DOHH2 (cell line): Measurements from ENCODE around the gene P4HA1.

ENCODE experiments used
- H3F3A ChIP-seq: fragments of 200-600 bp; sonication (generic), shearing (Covaris generic); 2 replicates; pipeline ENCODE4 v1.6.0; 2016; ENCODE audit warnings: antibody characterized with exemption, mild to moderate bottlenecking; ENCODE audit not compliant: control insufficient read depth, insufficient read depth
- H3K27ac ChIP-seq: fragments of 200-600 bp; sonication (generic); 2 replicates; pipeline ENCODE4 v1.5.1; 2014; ENCODE audit warnings: low read depth, mild to moderate bottlenecking, low read length, moderate library complexity
- H3K27me3 ChIP-seq: fragments of 200-600 bp; sonication (generic); 2 replicates; pipeline ENCODE4 v1.6.1; 2014; ENCODE audit warnings: mild to moderate bottlenecking, low read length, mixed read lengths; ENCODE audit not compliant: control insufficient read depth
- H3K36me3 ChIP-seq: fragments of 200-600 bp; sonication (generic); 2 replicates; pipeline ENCODE4 v1.6.1; 2014; ENCODE audit warnings: mild to moderate bottlenecking, low read length, moderate library complexity, mixed read lengths; ENCODE audit not compliant: control insufficient read depth
- H3K4me1 ChIP-seq: fragments of 200-600 bp; sonication (generic); 2 replicates; pipeline ENCODE4 v1.6.1; 2014; ENCODE audit warnings: mild to moderate bottlenecking, low read length, mixed read lengths; ENCODE audit not compliant: control insufficient read depth
- H3K4me2 ChIP-seq: fragments of 200-600 bp; sonication (generic); 2 replicates; pipeline ENCODE4 v1.6.0; 2014; ENCODE audit warnings: mild to moderate bottlenecking, low read length, moderate library complexity
- H3K4me3 ChIP-seq: fragments of 200-600 bp; sonication (generic); 2 replicates; pipeline ENCODE4 v1.5.1; 2014; ENCODE audit warnings: mild to moderate bottlenecking, low read length, mixed read lengths
- H3K79me2 ChIP-seq: fragments of 200-600 bp; sonication (generic); 2 replicates; pipeline ENCODE4 v1.6.1; 2014; ENCODE audit warnings: mild to moderate bottlenecking, low read length, mixed read lengths; ENCODE audit not compliant: control insufficient read depth
- H3K9me2 ChIP-seq: fragments of 200-600 bp; sonication (generic); replicated peaks from 2 replicates; pipeline ENCODE4 v1.6.1; 2014; ENCODE audit warnings: mild to moderate bottlenecking, low read length, mixed read lengths; ENCODE audit not compliant: control insufficient read depth
- H3K9me3 ChIP-seq: fragments of 200-600 bp; sonication (generic); 2 replicates; pipeline ENCODE4 v1.6.1; 2014; ENCODE audit warnings: antibody characterized with exemption, low read length, mixed read lengths; ENCODE audit not compliant: control insufficient read depth, insufficient read depth
- H4K20me1 ChIP-seq: fragments of 200-600 bp; sonication (generic); 2 replicates; pipeline ENCODE4 v1.6.0; 2014; ENCODE audit warnings: low read depth, mild to moderate bottlenecking, antibody characterized with exemption, low read length, moderate library complexity; ENCODE audit not compliant: control insufficient read depth, insufficient read depth
- EZH2phosphoT487 ChIP-seq: fragments of 200-600 bp; sonication (generic); IDR thresholded peaks from 2 replicates; pipeline ENCODE4 v1.6.1; 2017; ENCODE audit warnings: borderline replicate concordance, mild to moderate bottlenecking, antibody characterized with exemption, low read length, moderate library complexity, mixed read lengths
- TF ChIP-seq, protein P1 (sequence below): fragments of 200-600 bp; sonication (generic); IDR thresholded peaks from one replicate; pipeline ENCODE4 v1.5.1; 2014; ENCODE audit warnings: antibody characterized with exemption, mild to moderate bottlenecking, low read depth, low read length; ENCODE audit not compliant: poor library complexity, severe bottlenecking

Gene P4HA1

DNA sequence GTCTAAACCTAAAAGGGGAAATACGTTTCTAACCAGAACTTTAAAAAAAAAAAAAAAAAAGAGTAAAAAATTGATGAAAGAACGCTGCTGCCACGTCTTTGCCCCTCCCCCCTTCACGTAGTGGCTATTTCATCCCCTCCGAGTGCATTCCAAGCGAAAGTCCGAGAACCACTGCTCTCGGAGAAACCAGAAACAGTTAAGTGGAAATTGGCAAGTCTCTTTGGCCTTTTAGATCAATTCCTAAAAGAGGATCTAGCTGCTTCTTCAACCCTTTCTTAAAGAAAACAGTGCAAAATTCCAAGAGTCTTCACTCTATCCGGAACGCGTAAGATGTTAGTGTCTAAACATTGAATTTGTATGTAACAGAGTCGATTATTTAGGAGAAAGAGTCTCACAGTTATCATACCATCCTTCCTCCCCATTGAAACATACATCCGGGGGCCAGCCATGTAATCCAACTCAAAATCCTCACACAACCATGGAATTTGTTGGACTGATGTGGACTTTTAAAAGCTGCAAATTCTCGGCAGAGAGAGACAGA, 1.1 kb downstream of the P4HA1 start:
- Histone ChIP-seq H3F3A (peaks cover 4% of the 10 kb centered on the region), H3K4me3 (peak overlapping the region; percentile 84), H3K9me2 (no peaks in the 10 kb centered on the region), H3K4me2 (peak overlapping the region; percentile 72), H4K20me1 (peaks cover 23% of the 10 kb centered on the region), H3K27ac (peak overlapping the region; percentile 61), H3K79me2 (peaks cover 58% of the 10 kb centered on the region), H3K9me3 (no peaks in the 10 kb centered on the region), H3K4me1 (peaks cover 26% of the 10 kb centered on the region), H3K27me3 (no peaks in the 10 kb centered on the region), H3K36me3 (peaks cover 23% of the 10 kb centered on the region)
- no peak for TF ChIP-seq EZH2phosphoT487
- TF ChIP-seq, protein P1, sequence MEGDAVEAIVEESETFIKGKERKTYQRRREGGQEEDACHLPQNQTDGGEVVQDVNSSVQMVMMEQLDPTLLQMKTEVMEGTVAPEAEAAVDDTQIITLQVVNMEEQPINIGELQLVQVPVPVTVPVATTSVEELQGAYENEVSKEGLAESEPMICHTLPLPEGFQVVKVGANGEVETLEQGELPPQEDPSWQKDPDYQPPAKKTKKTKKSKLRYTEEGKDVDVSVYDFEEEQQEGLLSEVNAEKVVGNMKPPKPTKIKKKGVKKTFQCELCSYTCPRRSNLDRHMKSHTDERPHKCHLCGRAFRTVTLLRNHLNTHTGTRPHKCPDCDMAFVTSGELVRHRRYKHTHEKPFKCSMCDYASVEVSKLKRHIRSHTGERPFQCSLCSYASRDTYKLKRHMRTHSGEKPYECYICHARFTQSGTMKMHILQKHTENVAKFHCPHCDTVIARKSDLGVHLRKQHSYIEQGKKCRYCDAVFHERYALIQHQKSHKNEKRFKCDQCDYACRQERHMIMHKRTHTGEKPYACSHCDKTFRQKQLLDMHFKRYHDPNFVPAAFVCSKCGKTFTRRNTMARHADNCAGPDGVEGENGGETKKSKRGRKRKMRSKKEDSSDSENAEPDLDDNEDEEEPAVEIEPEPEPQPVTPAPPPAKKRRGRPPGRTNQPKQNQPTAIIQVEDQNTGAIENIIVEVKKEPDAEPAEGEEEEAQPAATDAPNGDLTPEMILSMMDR: no peak

- H3K4me3 ChIP-seq: peak overlapping the region; percentile 84
- H3F3A ChIP-seq: peaks cover 4% of the 10 kb centered on the region
- no peaks in the 10 kb centered on the region for H3K27me3 ChIP-seq
- H4K20me1 ChIP-seq: peaks cover 25% of the 10 kb centered on the region
- peaks cover 63% of the 10 kb centered on the region for H3K79me2 ChIP-seq
- peaks cover 28% of the 10 kb centered on the region for H3K36me3 ChIP-seq
- H3K9me2 ChIP-seq: no peaks in the 10 kb centered on the region
- no peaks in the 10 kb centered on the region for H3K9me3 ChIP-seq
- H3K4me1 ChIP-seq: peaks cover 26% of the 10 kb centered on the region
- peak overlapping the region; percentile 72 for H3K4me2 ChIP-seq
- TF ChIP-seq, protein P1: no peak
- no peak for TF ChIP-seq EZH2phosphoT487
- H3K27ac ChIP-seq: peak overlapping the region; percentile 61
Measured at GRCh38 chr10:73094986-73095480, 1.6 kb downstream of the P4HA1 start.

- peaks cover 26% of the 10 kb centered on the region for H3K4me1 ChIP-seq
- H3K4me3 ChIP-seq: peak overlapping the region; percentile 84
Measured at GRCh38 chr10:73093922-73094850, 2.5 kb downstream of the P4HA1 start.

More at GRCh38 chr10:73093922-73094850, 2.5 kb downstream of the P4HA1 start:
- Histone ChIP-seq H3K79me2 (peaks cover 72% of the 10 kb centered on the region), H3K9me3 (no peaks in the 10 kb centered on the region), H3F3A (peaks cover 4% of the 10 kb centered on the region), H4K20me1 (peaks cover 29% of the 10 kb centered on the region), H3K36me3 (peaks cover 28% of the 10 kb centered on the region), H3K9me2 (no peaks in the 10 kb centered on the region), H3K4me2 (peak overlapping the region; percentile 72), H3K27me3 (no peaks in the 10 kb centered on the region), H3K27ac (no peak overlapping the region)
- TF ChIP-seq EZH2phosphoT487: no peak
- TF ChIP-seq, protein P1: no peak
